Neural cell (in vitro differentiated cells): Measurements from ENCODE around the gene NME7.

Experiments
- CTCF ChIP-seq: fragments of 450-650 bp; IDR thresholded peaks from 2 replicates; pipeline ENCODE4 v1.5.1; 2014; ENCODE audit warnings: antibody characterized with exemption, mild to moderate bottlenecking, moderate library complexity; ENCODE audit not compliant: poor library complexity, severe bottlenecking
- MXI1 ChIP-seq: fragments of 450-650 bp; conservative IDR thresholded peaks from 2 replicates; pipeline ENCODE4 v1.6.1; 2014; ENCODE audit warnings: antibody characterized with exemption, mild to moderate bottlenecking; ENCODE audit not compliant: poor library complexity, severe bottlenecking
- POLR2AphosphoS5 ChIP-seq: IDR thresholded peaks from 2 replicates; pipeline ENCODE4 v1.6.1; 2012
- TAF1 ChIP-seq: IDR thresholded peaks from 2 replicates; pipeline ENCODE4 v1.6.1; 2012; ENCODE audit warnings: low read depth

GRCh38 chr1:169175461-169175860 lies 192.1 kb downstream of the NME7 start:
- TF ChIP-seq TAF1 = no peak
- no peak for TF ChIP-seq CTCF
- TF ChIP-seq MXI1 = no peak
- no peak for TF ChIP-seq POLR2AphosphoS5
